HFFc6 (cell line): ENCODE data around the gene NELL2. TPM values are rescaled to one million over a fixed set of nuclear protein-coding genes. Genes with fewer than 3 reads are reported as not detected.

Experiments used
- DNase-seq: peaks from one replicate; pipeline ENCODE4 v3.0.0-alpha.2; 2018
- H3K27ac Mint-ChIP-seq: 2 replicates; pipeline ENCODE4 v1.8.0; 2020; ENCODE audit warnings: mild to moderate bottlenecking, mixed read lengths
- H3K27me3 Mint-ChIP-seq: 2 replicates; pipeline ENCODE4 v1.8.0; 2021; ENCODE audit warnings: mild to moderate bottlenecking, moderate library complexity, mixed read lengths; ENCODE audit not compliant: insufficient read depth
- H3K36me3 Mint-ChIP-seq: 2 replicates; pipeline ENCODE4 v1.8.0; 2021; ENCODE audit warnings: low read depth, mixed read lengths
- H3K4me1 Mint-ChIP-seq: 2 replicates; pipeline ENCODE4 v1.8.0; 2020; ENCODE audit warnings: low read depth, mixed read lengths
- H3K4me3 Mint-ChIP-seq: 2 replicates; pipeline ENCODE4 v1.8.0; 2020; ENCODE audit warnings: mild to moderate bottlenecking, moderate library complexity, mixed read lengths
- H3K9me3 Mint-ChIP-seq: 2 replicates; pipeline ENCODE4 v1.8.0; 2020; ENCODE audit warnings: mild to moderate bottlenecking, mixed read lengths
- total RNA-seq, 6 experiments: library from RNA; stranded (reverse); fragmentation: NEBNext Ultra II Directional; extraction: Animal tissue kit (Norgen Biotek cat#: 25700); gene quantifications; 2 replicates in 1 of 6; 3 replicates in 5 of 6; pipeline ENCODE4 v1.2.3, GENCODE V29; 2021
- TF ChIP-seq, protein P1 (sequence below): fragments of 200-600 bp; sonication (generic); IDR thresholded peaks from 2 replicates; pipeline ENCODE4 v1.5.0; 2021; ENCODE audit warnings: antibody characterized with exemption, mild to moderate bottlenecking

Gene NELL2
- total RNA-seq, 6 experiments from 2014 or later = not detected

GRCh38 chr12:44555454-44555853 lies 320.7 kb downstream of the NELL2 start:
- no peaks in the 10 kb centered on the region for H3K4me1 Mint-ChIP-seq

GRCh38 chr12:44551631-44552030 lies 324.5 kb downstream of the NELL2 start:
- H3K4me3 Mint-ChIP-seq = no peak overlapping the region
- peaks cover 2% of the 10 kb centered on the region; the same call in 1 of the 2 replicates for H3K27me3 Mint-ChIP-seq
- no peaks in the 10 kb centered on the region; the same call in 1 of the 2 replicates for H3K36me3 Mint-ChIP-seq
- no peaks in the 10 kb centered on the region for H3K4me1 Mint-ChIP-seq
- no peak overlapping the region for H3K27ac Mint-ChIP-seq
- DNase-seq = no peak
- peaks cover 27% of the 10 kb centered on the region for H3K9me3 Mint-ChIP-seq
- TF ChIP-seq, protein P1, sequence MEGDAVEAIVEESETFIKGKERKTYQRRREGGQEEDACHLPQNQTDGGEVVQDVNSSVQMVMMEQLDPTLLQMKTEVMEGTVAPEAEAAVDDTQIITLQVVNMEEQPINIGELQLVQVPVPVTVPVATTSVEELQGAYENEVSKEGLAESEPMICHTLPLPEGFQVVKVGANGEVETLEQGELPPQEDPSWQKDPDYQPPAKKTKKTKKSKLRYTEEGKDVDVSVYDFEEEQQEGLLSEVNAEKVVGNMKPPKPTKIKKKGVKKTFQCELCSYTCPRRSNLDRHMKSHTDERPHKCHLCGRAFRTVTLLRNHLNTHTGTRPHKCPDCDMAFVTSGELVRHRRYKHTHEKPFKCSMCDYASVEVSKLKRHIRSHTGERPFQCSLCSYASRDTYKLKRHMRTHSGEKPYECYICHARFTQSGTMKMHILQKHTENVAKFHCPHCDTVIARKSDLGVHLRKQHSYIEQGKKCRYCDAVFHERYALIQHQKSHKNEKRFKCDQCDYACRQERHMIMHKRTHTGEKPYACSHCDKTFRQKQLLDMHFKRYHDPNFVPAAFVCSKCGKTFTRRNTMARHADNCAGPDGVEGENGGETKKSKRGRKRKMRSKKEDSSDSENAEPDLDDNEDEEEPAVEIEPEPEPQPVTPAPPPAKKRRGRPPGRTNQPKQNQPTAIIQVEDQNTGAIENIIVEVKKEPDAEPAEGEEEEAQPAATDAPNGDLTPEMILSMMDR = no peak

More at GRCh38 chr12:44555454-44555853, 320.7 kb downstream of the NELL2 start:
- TF ChIP-seq, protein P1 = no peak
- Mint-ChIP-seq H3K4me3 (no peak overlapping the region), H3K9me3 (peaks cover 39% of the 10 kb centered on the region), H3K27ac (no peak overlapping the region), H3K36me3 (no peaks in the 10 kb centered on the region; the same call in 1 of the 2 replicates), H3K27me3 (no peaks in the 10 kb centered on the region)
- DNase-seq = no peak

DNA sequence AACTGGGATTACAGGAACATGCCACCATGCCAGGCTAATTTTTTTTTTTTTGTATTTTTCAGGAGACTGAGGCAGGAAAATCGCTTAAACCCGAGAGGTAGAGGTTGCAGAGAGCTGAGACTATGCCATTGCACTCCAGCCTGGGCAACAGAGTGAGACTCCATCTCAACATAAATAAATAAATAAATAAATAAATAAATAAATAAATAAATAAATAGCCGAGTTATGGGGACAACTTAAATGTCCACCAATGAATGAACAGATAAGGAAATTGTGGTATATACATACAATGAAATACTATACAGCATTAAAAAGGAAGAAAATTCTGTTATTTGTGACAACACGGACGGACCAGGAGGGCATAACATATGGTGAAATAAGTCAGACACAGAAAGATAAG lies 325.7 kb downstream of the NELL2 start:
- no peak overlapping the region for H3K4me3 Mint-ChIP-seq
- peaks cover 20% of the 10 kb centered on the region for H3K9me3 Mint-ChIP-seq
- H3K27me3 Mint-ChIP-seq = peaks cover 2% of the 10 kb centered on the region; the same call in 1 of the 2 replicates
- H3K36me3 Mint-ChIP-seq = no peaks in the 10 kb centered on the region; the same call in 1 of the 2 replicates
- no peak overlapping the region for H3K27ac Mint-ChIP-seq
- TF ChIP-seq, protein P1 = no peak
- H3K4me1 Mint-ChIP-seq = no peaks in the 10 kb centered on the region
- no peak for DNase-seq

- H3K4me3 Mint-ChIP-seq = no peak overlapping the region
- DNase-seq = no peak
- H3K27me3 Mint-ChIP-seq = peaks cover 2% of the 10 kb centered on the region; the same call in 1 of the 2 replicates
- H3K27ac Mint-ChIP-seq = no peak overlapping the region
- no peaks in the 10 kb centered on the region for H3K4me1 Mint-ChIP-seq
- no peaks in the 10 kb centered on the region for H3K36me3 Mint-ChIP-seq
- TF ChIP-seq, protein P1 = no peak
- peaks cover 23% of the 10 kb centered on the region for H3K9me3 Mint-ChIP-seq
Measured at GRCh38 chr12:44546060-44546459, 330.1 kb downstream of the NELL2 start.

DNA sequence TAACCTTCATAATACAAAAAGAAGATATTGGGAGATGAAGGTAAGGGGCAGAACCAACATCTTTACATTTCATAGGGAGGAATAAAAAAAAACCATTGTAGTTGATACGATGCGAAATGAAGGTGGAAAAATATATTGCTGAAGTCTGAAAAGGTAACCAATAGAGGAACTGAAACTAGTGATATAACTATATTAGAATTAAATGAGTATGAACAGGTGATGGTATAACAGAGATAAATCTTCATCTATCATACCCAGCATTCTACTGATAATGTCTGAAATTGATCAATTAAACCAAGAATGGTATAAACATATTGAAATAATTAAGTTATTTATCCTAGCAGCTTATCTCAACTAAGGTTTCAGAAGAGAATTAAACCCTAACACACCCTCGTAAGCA lies 332.1 kb downstream of the NELL2 start:
- H3K4me3 Mint-ChIP-seq = no peak overlapping the region
- TF ChIP-seq, protein P1 = no peak
- H3K27ac Mint-ChIP-seq = no peak overlapping the region
- H3K36me3 Mint-ChIP-seq = no peaks in the 10 kb centered on the region
- no peaks in the 10 kb centered on the region for H3K4me1 Mint-ChIP-seq
- no peak for DNase-seq
- H3K27me3 Mint-ChIP-seq = peaks cover 2% of the 10 kb centered on the region; the same call in 1 of the 2 replicates
- H3K9me3 Mint-ChIP-seq = peaks cover 29% of the 10 kb centered on the region
